ENCODE results near the gene APOL1. TPM values are rescaled to one million over a fixed set of nuclear protein-coding genes. Genes with fewer than 3 reads are reported as not detected.

APOL1 gene
- polyA plus RNA-seq, 1 of the 3 experiments (the other 2 are of a cell fraction), result 0.56 TPM

DNA sequence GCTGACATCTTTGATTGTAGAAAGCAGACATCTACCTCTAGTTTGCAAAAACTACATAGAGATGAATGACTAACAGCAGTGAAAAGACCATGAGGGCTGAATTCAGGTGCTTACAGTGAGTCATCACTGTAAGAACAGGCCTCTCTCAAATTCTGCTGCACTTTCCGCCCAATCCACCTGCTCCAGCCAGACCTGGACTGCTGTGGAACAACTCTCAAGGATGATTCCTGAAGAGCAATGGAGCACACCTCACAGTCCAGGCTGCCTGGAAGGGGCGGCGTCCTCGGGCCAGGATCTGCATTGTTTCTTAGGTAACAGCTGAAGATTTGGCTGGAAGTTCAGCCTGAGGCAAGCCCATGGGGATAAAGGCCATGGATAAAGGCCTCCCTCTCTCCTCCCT is 28.7 kb upstream of the APOL1 start:
- Histone ChIP-seq H3K4me1 (ENCODE audit: control insufficient read depth in 1 of 2, insufficient read depth in 2 of 2, low read depth in 1 of 2, low read length in 1 of 2) (peaks cover 0 to 7% of the 10 kb centered on the region in 2 experiments; a peak in 1 of 4 replicates), H3K9ac (no peak overlapping the region), H2AFZ (ENCODE audit: low read depth) (no peak overlapping the region), H3K9me3 (no peaks in the 10 kb centered on the region), H3F3A (replicated peaks; ENCODE audit: insufficient read depth) (no peaks in the 10 kb centered on the region), H3K9me2 (no peaks in the 10 kb centered on the region), H3K27me3 (ENCODE audit: insufficient read depth) (no peaks in the 10 kb centered on the region; the same call in 1 of the 2 replicates), H3K4me3 (ENCODE audit: low read depth in 2 of 2, low read length in 1 of 2) (no peak overlapping the region), H3K4me2 (no peak overlapping the region), H3K27ac (ENCODE audit: low read depth in 2 of 2, low read length in 1 of 2) (no peak overlapping the region), H4K20me1 (ENCODE audit: insufficient read depth) (no peaks in the 10 kb centered on the region), H3K79me2 (ENCODE audit: insufficient read depth) (no peaks in the 10 kb centered on the region), H3K36me3 (replicated peaks in 1 of 2; ENCODE audit: control insufficient read depth in 1 of 2, insufficient read depth in 2 of 2, low read length in 1 of 2) (peaks cover 0 to 5% of the 10 kb centered on the region in 2 experiments)
- ChIA-PET CTCF (interaction anchor here (0.7 to 0.9 kb wide), 3 partner anchors 16 to 30 kb away, joined by 3 read pairs; no protein-coding TSS in a partner anchor), POLR2A (no interaction called here)
- 100% methylated on average over 1 of the region's 4 CpGs for WGBS (ENCODE audit: low lambda C conversion rate)
- no peak for TF ChIP-seq EP300 (IDR thresholded peaks at IDR 0.05; ENCODE audit: borderline replicate concordance in 1 of 2, low read depth in 1 of 2, low read length in 1 of 2)
- no peak for TF ChIP-seq MXI1 (IDR thresholded peaks at IDR 0.05; ENCODE audit: low read depth, low read length)
- no peak for TF ChIP-seq GABPA (IDR thresholded peaks at IDR 0.05; ENCODE audit: low read depth)
- no peak for TF ChIP-seq TEAD4 (IDR thresholded peaks at IDR 0.05; ENCODE audit: borderline replicate concordance, insufficient read depth)
- no peak for TF ChIP-seq NRF1 (IDR thresholded peaks at IDR 0.05; ENCODE audit: low read depth, low read length)
- TF ChIP-seq SIN3A (IDR thresholded peaks at IDR 0.05; ENCODE audit: borderline replicate concordance, low read depth, low read length), result no peak
- TF ChIP-seq, protein P1, sequence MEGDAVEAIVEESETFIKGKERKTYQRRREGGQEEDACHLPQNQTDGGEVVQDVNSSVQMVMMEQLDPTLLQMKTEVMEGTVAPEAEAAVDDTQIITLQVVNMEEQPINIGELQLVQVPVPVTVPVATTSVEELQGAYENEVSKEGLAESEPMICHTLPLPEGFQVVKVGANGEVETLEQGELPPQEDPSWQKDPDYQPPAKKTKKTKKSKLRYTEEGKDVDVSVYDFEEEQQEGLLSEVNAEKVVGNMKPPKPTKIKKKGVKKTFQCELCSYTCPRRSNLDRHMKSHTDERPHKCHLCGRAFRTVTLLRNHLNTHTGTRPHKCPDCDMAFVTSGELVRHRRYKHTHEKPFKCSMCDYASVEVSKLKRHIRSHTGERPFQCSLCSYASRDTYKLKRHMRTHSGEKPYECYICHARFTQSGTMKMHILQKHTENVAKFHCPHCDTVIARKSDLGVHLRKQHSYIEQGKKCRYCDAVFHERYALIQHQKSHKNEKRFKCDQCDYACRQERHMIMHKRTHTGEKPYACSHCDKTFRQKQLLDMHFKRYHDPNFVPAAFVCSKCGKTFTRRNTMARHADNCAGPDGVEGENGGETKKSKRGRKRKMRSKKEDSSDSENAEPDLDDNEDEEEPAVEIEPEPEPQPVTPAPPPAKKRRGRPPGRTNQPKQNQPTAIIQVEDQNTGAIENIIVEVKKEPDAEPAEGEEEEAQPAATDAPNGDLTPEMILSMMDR (IDR thresholded peaks at IDR 0.05), result no peak
- no peak for TF ChIP-seq RXRA (IDR thresholded peaks at IDR 0.05; ENCODE audit: borderline replicate concordance, low read depth)
- no peak for TF ChIP-seq TCF12 (IDR thresholded peaks at IDR 0.05)
- TF ChIP-seq, protein P2, sequence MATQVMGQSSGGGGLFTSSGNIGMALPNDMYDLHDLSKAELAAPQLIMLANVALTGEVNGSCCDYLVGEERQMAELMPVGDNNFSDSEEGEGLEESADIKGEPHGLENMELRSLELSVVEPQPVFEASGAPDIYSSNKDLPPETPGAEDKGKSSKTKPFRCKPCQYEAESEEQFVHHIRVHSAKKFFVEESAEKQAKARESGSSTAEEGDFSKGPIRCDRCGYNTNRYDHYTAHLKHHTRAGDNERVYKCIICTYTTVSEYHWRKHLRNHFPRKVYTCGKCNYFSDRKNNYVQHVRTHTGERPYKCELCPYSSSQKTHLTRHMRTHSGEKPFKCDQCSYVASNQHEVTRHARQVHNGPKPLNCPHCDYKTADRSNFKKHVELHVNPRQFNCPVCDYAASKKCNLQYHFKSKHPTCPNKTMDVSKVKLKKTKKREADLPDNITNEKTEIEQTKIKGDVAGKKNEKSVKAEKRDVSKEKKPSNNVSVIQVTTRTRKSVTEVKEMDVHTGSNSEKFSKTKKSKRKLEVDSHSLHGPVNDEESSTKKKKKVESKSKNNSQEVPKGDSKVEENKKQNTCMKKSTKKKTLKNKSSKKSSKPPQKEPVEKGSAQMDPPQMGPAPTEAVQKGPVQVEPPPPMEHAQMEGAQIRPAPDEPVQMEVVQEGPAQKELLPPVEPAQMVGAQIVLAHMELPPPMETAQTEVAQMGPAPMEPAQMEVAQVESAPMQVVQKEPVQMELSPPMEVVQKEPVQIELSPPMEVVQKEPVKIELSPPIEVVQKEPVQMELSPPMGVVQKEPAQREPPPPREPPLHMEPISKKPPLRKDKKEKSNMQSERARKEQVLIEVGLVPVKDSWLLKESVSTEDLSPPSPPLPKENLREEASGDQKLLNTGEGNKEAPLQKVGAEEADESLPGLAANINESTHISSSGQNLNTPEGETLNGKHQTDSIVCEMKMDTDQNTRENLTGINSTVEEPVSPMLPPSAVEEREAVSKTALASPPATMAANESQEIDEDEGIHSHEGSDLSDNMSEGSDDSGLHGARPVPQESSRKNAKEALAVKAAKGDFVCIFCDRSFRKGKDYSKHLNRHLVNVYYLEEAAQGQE (IDR thresholded peaks at IDR 0.05; ENCODE audit: low read depth, low read length), result no peak
- TF ChIP-seq MEF2A (IDR thresholded peaks at IDR 0.05; ENCODE audit: borderline replicate concordance, low read depth), result no peak
- TF ChIP-seq EZH2phosphoT487 (IDR thresholded peaks at IDR 0.05; ENCODE audit: borderline replicate concordance, low read depth), result no peak
- TF ChIP-seq, protein P3, sequence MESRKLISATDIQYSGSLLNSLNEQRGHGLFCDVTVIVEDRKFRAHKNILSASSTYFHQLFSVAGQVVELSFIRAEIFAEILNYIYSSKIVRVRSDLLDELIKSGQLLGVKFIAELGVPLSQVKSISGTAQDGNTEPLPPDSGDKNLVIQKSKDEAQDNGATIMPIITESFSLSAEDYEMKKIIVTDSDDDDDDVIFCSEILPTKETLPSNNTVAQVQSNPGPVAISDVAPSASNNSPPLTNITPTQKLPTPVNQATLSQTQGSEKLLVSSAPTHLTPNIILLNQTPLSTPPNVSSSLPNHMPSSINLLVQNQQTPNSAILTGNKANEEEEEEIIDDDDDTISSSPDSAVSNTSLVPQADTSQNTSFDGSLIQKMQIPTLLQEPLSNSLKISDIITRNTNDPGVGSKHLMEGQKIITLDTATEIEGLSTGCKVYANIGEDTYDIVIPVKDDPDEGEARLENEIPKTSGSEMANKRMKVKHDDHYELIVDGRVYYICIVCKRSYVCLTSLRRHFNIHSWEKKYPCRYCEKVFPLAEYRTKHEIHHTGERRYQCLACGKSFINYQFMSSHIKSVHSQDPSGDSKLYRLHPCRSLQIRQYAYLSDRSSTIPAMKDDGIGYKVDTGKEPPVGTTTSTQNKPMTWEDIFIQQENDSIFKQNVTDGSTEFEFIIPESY (IDR thresholded peaks at IDR 0.05; ENCODE audit: borderline replicate concordance, low read depth), result no peak
- TF ChIP-seq, protein P4, sequence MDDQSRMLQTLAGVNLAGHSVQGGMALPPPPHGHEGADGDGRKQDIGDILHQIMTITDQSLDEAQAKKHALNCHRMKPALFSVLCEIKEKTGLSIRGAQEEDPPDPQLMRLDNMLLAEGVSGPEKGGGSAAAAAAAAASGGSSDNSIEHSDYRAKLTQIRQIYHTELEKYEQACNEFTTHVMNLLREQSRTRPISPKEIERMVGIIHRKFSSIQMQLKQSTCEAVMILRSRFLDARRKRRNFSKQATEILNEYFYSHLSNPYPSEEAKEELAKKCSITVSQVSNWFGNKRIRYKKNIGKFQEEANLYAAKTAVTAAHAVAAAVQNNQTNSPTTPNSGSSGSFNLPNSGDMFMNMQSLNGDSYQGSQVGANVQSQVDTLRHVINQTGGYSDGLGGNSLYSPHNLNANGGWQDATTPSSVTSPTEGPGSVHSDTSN (IDR thresholded peaks at IDR 0.05), result no peak
- DNase-seq, result no peak
